ENCODE data around the gene MIEF1.

The MIEF1 gene

GRCh38 chr22:39532215-39533073 lies 30.4 kb downstream of the MIEF1 start, which contains the start of gene RPS19BP1:
Gene RPS19BP1, minus strand, starts transcription at chr22:39532748. Its CDS starts 10 bp downstream, at chr22:39532738.
- FAIRE-seq, result peak; percentile 99

DNA sequence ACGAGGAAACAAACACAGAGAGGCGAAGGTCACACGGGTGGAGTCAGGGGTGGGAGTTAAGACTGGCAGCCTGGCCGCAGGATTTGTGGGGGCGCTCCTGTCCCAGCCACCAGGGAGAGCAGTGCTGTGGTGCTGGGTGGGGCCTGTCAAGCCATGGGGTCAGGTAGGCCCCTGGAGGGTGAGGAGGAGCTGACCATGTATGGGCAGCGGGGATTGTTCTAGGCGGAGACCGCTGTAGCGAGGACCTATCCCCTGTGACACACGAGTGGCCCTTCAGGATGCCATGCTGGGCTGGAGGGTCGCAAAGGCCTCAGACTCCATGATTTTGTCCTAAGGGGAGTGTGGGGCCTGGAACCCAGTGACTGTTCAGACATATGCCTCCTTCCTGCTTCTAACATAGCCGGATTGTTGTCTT lies 32.0 kb downstream of the MIEF1 start:
- no peak for FAIRE-seq

DNA sequence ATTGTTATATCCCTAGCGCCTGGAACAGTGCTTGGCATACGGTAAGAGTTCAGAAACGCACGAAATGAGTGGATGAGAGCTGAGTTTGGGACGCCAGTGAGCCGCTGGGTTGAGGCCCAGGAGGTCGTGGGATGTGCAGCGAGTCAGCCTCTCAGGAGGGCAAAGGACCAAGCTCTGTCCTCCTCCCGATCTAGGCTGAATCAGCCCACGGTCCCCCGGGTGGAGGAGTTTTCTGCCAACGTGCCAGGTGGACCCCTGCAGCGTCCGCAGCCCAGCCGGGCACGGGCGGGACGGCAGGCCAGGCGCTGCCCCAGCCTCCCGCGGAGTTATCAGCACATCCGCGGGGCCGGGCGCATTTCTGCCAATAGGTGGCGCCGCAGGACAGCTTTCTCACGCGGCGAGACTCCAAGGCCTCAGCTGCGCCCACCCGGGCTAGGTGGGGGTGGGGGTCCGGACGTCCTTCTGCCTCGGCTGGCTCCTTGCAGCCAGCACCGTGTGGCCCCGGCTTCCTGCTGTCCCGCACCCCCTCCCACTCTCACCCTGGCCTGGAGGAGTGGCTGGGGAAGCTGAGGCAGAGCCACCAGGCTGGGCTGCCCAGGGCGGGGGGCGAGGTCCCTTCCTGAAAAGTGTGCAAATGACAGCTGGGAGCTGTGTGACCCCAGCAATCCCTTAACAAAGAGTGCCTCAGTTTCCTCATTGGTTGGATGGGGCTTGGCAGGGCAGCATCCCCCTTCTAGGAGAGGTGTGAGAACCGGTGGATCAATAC lies 32.7 kb downstream of the MIEF1 start:
- no peak for FAIRE-seq

DNA sequence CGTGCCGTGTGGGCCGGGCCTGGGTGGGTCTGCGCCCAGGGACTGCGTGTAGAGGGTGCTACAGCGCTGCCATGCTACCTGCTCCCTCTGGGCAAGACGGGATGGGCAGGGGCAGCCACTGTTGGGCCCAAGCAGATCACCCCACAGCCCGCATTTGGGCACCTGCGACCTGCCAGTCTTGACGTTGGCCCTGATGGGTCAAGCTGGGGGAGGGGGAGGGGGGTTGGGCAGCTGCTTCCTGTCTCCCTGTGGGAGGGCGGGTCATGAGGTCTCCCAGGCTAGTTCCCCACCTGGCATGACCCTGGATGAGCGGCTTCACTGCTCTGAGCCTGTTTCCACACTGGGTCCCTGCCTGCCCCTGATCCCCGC lies 33.3 kb downstream of the MIEF1 start:
- no peak for FAIRE-seq

DNA sequence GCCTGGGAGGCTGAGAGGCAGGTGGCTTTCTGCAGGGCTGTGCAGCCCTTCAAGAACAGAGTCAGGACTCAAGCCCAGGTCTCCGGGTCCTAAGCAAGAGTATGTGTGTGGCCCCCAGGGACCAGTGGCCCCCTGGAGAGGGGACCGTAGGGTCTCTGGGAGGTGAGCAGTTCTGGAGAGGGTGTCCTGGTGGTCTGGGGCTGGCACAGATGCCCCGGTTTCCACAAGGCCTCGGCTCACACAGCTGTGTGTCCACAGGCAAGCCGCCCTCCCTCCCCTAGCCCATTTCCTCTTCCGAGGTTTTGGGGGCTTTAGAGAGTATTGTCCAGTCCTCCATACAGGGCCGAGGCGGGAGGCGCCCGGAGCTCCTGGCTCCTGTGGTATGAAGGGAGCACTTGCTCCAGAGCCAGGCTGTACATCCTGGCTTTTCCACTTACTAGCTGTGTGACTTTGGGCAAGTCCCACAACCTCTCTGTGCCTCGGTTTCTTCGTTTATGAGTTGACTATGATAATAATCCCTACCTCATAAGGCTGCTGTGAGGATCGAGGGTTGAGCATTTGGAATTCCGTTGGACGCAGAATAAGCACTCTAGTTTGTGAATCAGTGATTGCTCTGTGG lies 33.9 kb downstream of the MIEF1 start:
- no peak for FAIRE-seq

- no peak for FAIRE-seq
Observed at GRCh38 chr22:39536711-39537110, 34.6 kb downstream of the MIEF1 start.

DNA sequence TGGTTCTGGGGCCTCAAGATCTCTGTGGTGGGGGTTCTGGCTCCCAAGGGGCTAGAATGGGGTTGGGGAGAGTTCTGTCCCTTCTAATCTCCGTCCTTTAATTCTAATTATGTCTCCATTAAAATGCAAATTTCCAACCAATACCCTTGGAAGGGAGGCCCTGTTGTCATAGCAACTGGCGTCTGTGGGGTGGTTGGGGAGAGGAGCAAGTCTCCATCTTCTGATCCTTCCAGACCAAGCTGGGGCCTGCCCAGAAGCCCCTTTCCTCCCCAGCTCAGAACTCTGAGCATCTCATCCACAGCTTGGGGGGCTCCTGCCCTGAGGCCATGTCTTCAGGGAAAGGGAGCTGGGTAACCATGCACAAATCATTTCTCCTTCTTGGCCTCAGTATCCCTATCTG lies 35.9 kb downstream of the MIEF1 start:
- FAIRE-seq, result no peak

GRCh38 chr22:39543095-39543494 lies 41.0 kb downstream of the MIEF1 start:
- no peak for FAIRE-seq

GRCh38 chr22:39545386-39546365 lies 43.6 kb downstream of the MIEF1 start:
- no peak for FAIRE-seq

DNA sequence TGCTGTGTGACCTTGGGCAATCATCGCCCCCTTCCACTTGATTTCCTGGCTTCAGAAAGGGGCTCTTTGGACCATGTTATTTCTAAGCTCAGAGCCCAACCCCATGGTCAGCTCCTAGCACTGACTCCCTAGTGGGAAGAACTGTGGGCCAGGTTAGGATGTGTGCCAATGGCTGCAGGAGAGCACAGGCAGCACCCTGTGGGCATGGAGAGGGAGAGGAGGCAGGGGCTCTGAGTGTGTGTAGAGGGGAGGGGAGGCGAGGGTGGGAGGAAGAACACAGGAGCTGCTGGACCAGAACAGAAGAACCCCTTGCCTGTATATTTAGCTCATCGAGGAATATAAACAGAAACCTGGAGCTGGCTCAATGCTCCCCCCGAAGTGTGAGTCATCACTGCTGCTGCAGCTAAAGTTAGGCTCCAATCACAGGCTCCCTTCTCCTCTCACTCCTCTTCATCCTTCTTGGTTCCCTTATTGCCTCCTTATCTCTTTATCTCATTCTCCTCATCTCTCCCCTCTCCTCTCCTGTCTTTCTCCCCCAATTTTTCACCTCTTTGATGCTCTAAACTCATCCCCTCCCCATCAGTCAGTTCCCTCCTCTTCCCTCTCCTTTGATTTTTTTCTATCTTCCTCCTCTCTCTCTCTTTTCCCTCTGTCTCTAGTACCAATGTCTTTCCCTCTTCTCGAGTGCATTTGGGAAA lies 44.9 kb downstream of the MIEF1 start:
- FAIRE-seq, result no peak

GRCh38 chr22:39547587-39547947 lies 45.5 kb downstream of the MIEF1 start:
- FAIRE-seq, result no peak

- no peak for FAIRE-seq
Observed at GRCh38 chr22:39553429-39553828, 51.3 kb downstream of the MIEF1 start.

DNA sequence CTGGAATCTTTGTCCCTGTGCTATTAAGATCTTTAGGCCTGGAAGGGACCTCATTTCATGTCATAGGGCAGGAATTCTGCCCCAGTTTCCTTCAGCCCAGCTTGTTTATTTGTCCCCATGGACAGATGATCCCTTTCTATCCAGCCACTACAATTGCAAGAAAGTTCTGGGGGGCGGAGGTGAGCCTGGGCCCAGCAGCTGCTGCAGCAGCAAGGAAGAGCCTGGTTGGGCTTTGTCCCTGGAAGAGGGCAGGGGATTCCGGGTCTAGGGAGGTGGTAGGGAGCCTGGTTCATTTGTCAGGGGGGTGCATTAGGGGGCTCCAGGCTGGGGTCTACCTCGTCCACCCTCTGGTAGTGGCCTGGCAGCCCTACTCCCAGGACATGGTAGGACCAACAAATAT lies 52.1 kb downstream of the MIEF1 start:
- no peak for FAIRE-seq

- no peak for FAIRE-seq
Observed at GRCh38 chr22:39556970-39557841, 55.1 kb downstream of the MIEF1 start.

DNA sequence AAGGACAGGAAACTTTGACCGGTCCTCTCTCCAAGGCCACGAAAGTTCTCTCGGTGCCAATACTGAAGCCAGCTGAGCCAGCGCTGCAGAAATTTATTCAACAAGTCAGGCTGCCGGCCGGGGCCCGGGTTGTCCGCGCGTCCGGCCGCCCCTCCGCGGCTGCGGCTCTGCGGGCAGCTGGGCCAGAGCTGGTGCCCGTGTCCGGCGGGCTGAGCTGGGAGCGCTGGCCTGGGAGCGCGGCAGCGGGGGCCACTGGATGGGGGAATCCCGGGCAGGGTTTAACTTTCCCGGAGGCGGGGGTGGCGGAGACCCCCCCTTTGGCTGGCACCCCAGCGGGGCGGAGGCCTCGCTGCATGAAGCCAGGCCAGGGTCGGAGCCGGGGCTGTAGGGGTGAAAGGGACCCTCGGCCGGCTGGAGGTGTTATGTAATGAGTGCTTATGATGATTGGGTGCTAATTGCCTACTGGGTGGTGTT lies 56.2 kb downstream of the MIEF1 start:
- FAIRE-seq, result no peak

DNA sequence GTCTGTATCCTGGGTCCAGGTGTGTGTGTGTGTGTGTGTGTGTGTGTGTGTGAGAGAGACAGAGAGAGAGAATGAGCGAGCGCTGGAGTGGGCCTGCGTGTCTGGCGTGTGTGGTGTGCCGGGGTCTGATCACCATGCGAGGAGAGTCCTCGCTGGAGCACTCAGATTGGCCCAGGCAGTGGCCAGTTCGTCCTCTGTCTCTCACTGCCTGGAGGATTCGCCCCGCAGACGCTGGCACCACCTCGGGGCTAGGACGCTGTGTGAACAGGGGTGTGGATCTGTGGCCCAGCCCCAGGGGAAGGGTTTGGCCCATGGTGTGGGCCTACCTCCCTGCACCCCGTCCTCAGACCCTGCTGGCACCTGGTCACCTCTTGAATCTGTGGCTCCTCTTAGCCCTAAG lies 56.9 kb downstream of the MIEF1 start:
- no peak for FAIRE-seq

GRCh38 chr22:39559456-39560105 lies 57.5 kb downstream of the MIEF1 start:
- FAIRE-seq, result no peak

DNA sequence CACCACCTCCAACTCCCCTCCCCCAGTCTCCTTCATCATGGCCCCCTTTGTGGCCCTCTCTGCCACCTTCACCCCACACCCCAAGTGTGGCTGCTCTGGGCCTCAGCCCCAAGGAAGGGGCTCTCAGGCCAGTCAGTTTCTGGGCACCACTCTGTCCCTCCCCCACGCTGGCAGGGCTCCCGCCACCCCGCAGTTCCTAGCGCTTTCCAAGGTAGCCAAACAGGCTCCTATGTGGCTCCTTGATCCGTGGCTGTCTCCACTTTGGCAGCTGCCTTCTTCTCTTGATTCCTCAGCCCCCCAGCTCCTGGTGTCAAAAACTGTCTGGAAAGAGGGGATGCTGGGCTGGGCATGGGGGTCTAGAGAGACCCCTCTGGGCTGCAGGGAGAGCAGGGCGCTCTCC lies 58.0 kb downstream of the MIEF1 start:
- no peak for FAIRE-seq

GRCh38 chr22:39562839-39563489 lies 60.9 kb downstream of the MIEF1 start:
- no peak for FAIRE-seq
